ENCODE measurements around the gene CRP. TPM values are rescaled to one million over a fixed set of nuclear protein-coding genes. Genes with fewer than 3 reads are reported as not detected.
A peak's percentile ranks its signal among the peaks of the same experiment; 100 is the strongest.

CRP gene
- total and polyA plus RNA-seq, 2 experiments from 2014 or later: not detected

GRCh38 chr1:159707472-159708260 is 6.7 kb downstream of the CRP start:
- TF ChIP-seq CTCF (IDR thresholded peaks at IDR 0.05; ENCODE audit: low read depth, low read length): no peak
- peak in 1 of 2 donors; percentile 23 for DNase-seq (ENCODE audit: low read depth in 1 of 2, low spot score in 1 of 2)
- H3K27me3 ChIP-seq: no peaks in the 10 kb centered on the region
- no peaks in the 10 kb centered on the region for H3K36me3 ChIP-seq
- H3K4me3 ChIP-seq: no peak overlapping the region
- no peak overlapping the region for H3K27ac ChIP-seq
- no peaks in the 10 kb centered on the region for H3K9me3 ChIP-seq (ENCODE audit: low read depth)
- peaks cover 5% of the 10 kb centered on the region for H3K4me1 ChIP-seq (ENCODE audit: low read depth)

- Histone ChIP-seq H3K36me3 (no peaks in the 10 kb centered on the region), H3K27ac (no peak overlapping the region)
- TF ChIP-seq CTCF (IDR thresholded peaks at IDR 0.05; ENCODE audit: low read depth, low read length): no peak
Measured at GRCh38 chr1:159705904-159706256, 8.5 kb downstream of the CRP start.

GRCh38 chr1:159705251-159705903 is 9.0 kb downstream of the CRP start:
- H3K9me3 ChIP-seq (ENCODE audit: low read depth): no peaks in the 10 kb centered on the region
- no peak overlapping the region for H3K27ac ChIP-seq
- H3K4me1 ChIP-seq (ENCODE audit: low read depth): peaks cover 5% of the 10 kb centered on the region
- no peak overlapping the region for H3K4me3 ChIP-seq
- no peaks in the 10 kb centered on the region for H3K27me3 ChIP-seq
- H3K36me3 ChIP-seq: no peaks in the 10 kb centered on the region
- no peak for TF ChIP-seq CTCF (IDR thresholded peaks at IDR 0.05; ENCODE audit: low read depth, low read length)
- no peak for DNase-seq (ENCODE audit: low read depth in 1 of 2, low spot score in 1 of 2)

More at GRCh38 chr1:159705904-159706256, 8.5 kb downstream of the CRP start:
- Histone ChIP-seq H3K27me3 (no peaks in the 10 kb centered on the region), H3K4me3 (no peak overlapping the region), H3K4me1 (ENCODE audit: low read depth) (peaks cover 5% of the 10 kb centered on the region), H3K9me3 (ENCODE audit: low read depth) (no peaks in the 10 kb centered on the region)
- no peak for DNase-seq (ENCODE audit: low read depth in 1 of 2, low spot score in 1 of 2)

GRCh38 chr1:159704481-159704880 is 9.9 kb downstream of the CRP start:
- no peaks in the 10 kb centered on the region for H3K27me3 ChIP-seq
- no peak overlapping the region for H3K4me3 ChIP-seq
- no peak for TF ChIP-seq CTCF (IDR thresholded peaks at IDR 0.05; ENCODE audit: low read depth, low read length)
- no peak for DNase-seq (ENCODE audit: low read depth in 1 of 2, low spot score in 1 of 2)
- peaks cover 5% of the 10 kb centered on the region for H3K4me1 ChIP-seq (ENCODE audit: low read depth)
- no peak overlapping the region for H3K27ac ChIP-seq
- no peaks in the 10 kb centered on the region for H3K36me3 ChIP-seq
- no peaks in the 10 kb centered on the region for H3K9me3 ChIP-seq (ENCODE audit: low read depth)

- Histone ChIP-seq H3K27ac (no peak overlapping the region), H3K9me3 (ENCODE audit: low read depth) (no peaks in the 10 kb centered on the region), H3K27me3 (no peaks in the 10 kb centered on the region), H3K4me1 (ENCODE audit: low read depth) (no peaks in the 10 kb centered on the region), H3K4me3 (no peak overlapping the region), H3K36me3 (no peaks in the 10 kb centered on the region)
- TF ChIP-seq CTCF (IDR thresholded peaks at IDR 0.05; ENCODE audit: low read depth, low read length): no peak
- DNase-seq (ENCODE audit: low read depth in 1 of 2, low spot score in 1 of 2): no peak
Measured at GRCh38 chr1:159700312-159700711, 14.1 kb downstream of the CRP start.

All from cardiac muscle cell (in vitro differentiated cells and primary cell).